HG03097 (cell line): ENCODE data around the gene GGACT.

ENCODE experiments used
- ATAC-seq: cut with Tn5 transposase; IDR thresholded peaks from one replicate; pipeline ENCODE4 v1.9.1; 2021; ENCODE audit not compliant: unreplicated experiment, low FRiP score

GGACT gene

GRCh38 chr13:100560498-100561157, 28.0 kb downstream of the GGACT start:
- ATAC-seq = no peak

GRCh38 chr13:100559886-100560285, 28.7 kb downstream of the GGACT start:
- ATAC-seq = no peak

- no peak for ATAC-seq
Measured at GRCh38 chr13:100552755-100553154, 35.8 kb downstream of the GGACT start.

- ATAC-seq = no peak
Measured at GRCh38 chr13:100549316-100549715, 39.3 kb downstream of the GGACT start.

GRCh38 chr13:100547791-100548201, 40.8 kb downstream of the GGACT start:
- no peak for ATAC-seq

GRCh38 chr13:100546713-100547405, 41.7 kb downstream of the GGACT start:
- ATAC-seq = no peak

- ATAC-seq = no peak
Measured at GRCh38 chr13:100545684-100546061, 42.9 kb downstream of the GGACT start.

- ATAC-seq = no peak
Measured at GRCh38 chr13:100544866-100545683, 43.5 kb downstream of the GGACT start.

- no peak for ATAC-seq
Measured at GRCh38 chr13:100543872-100544602, 44.6 kb downstream of the GGACT start.

- peak; percentile 76 for ATAC-seq
Measured at GRCh38 chr13:100542826-100543156, 45.8 kb downstream of the GGACT start.

GRCh38 chr13:100541897-100542825, 46.4 kb downstream of the GGACT start:
- ATAC-seq = peak; percentile 8

- no peak for ATAC-seq
Measured at GRCh38 chr13:100540621-100541020, 48.0 kb downstream of the GGACT start.

- no peak for ATAC-seq
Measured at GRCh38 chr13:100537951-100538462, 50.6 kb downstream of the GGACT start.

GRCh38 chr13:100537486-100537885, 51.1 kb downstream of the GGACT start:
- ATAC-seq = no peak

- no peak for ATAC-seq
Measured at GRCh38 chr13:100536643-100537180, 51.9 kb downstream of the GGACT start.

GRCh38 chr13:100535426-100536135, 53.0 kb downstream of the GGACT start:
- ATAC-seq = no peak

- no peak for ATAC-seq
Measured at GRCh38 chr13:100534911-100535310, 53.7 kb downstream of the GGACT start.

GRCh38 chr13:100534147-100534843, 54.3 kb downstream of the GGACT start:
- ATAC-seq = no peak
